Activated naive CD4-positive, alpha-beta T cell treated with anti-CD3 and anti-CD28 coated beads, Interleukin-2, amount 10 ng/mL, durations not matched to agents 7 days and 5 days (primary cell): ENCODE measurements around the gene BCAR3.

Experiments
- CTCF ChIA-PET: fragments of 350-600 bp; sonication (Branson Sonifier 250); formaldehyde crosslinking; loops from one replicate; lab custom pipeline; 2021; ENCODE audit warnings: antibody characterized with exemption; lab: Charles Lee
- DNase-seq: peaks from one replicate; pipeline ENCODE4 v3.0.0-alpha.2; 2020
- H3K27ac Mint-ChIP-seq: one replicate; pipeline ENCODE4 v1.8.0; 2021; ENCODE audit warnings: mild to moderate bottlenecking, moderate library complexity, mixed read lengths
- H3K27me3 Mint-ChIP-seq: one replicate; pipeline ENCODE4 v1.8.0; 2021; ENCODE audit warnings: mild to moderate bottlenecking, mixed read lengths
- H3K36me3 Mint-ChIP-seq: one replicate; pipeline ENCODE4 v1.8.0; 2021; ENCODE audit warnings: mixed read lengths
- H3K4me1 Mint-ChIP-seq: one replicate; pipeline ENCODE4 v1.8.0; 2021; ENCODE audit warnings: mixed read lengths
- H3K4me3 Mint-ChIP-seq: one replicate; pipeline ENCODE4 v1.8.0; 2021; ENCODE audit warnings: mild to moderate bottlenecking, moderate library complexity, mixed read lengths
- H3K9me3 Mint-ChIP-seq: one replicate; pipeline ENCODE4 v1.8.0; 2021; ENCODE audit warnings: mixed read lengths

Gene BCAR3

DNA sequence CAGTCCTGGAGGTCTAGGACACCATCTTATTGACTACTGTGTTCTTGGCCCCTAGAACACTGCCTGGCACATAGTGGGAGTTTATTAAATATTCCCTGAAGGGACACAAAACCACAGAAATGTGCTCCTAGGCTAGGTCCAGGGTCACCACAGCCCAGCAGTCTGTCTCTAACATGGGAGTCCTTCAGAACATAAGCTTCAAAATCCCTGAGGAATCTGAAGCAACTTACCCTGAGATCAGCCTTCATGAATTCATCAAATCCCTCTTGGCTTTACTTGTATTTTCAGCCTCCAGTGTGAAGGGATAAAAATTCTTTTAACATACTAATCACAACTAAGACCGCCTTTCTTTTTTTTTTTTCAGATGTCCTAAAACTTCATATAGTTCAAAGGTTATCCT is 32.7 kb upstream of the BCAR3 start:
- Mint-ChIP-seq H3K27ac (no peak overlapping the region), H3K4me1 (peaks cover 51% of the 10 kb centered on the region), H3K27me3 (peaks cover 11% of the 10 kb centered on the region), H3K4me3 (no peak overlapping the region), H3K36me3 (peaks cover 1% of the 10 kb centered on the region), H3K9me3 (peaks cover 9% of the 10 kb centered on the region)
- no peak for DNase-seq
- CTCF ChIA-PET, result interaction anchor here (1.0 kb wide), 1 partner anchor 8 kb away, joined by 3 read pairs; no protein-coding TSS in a partner anchor

DNA sequence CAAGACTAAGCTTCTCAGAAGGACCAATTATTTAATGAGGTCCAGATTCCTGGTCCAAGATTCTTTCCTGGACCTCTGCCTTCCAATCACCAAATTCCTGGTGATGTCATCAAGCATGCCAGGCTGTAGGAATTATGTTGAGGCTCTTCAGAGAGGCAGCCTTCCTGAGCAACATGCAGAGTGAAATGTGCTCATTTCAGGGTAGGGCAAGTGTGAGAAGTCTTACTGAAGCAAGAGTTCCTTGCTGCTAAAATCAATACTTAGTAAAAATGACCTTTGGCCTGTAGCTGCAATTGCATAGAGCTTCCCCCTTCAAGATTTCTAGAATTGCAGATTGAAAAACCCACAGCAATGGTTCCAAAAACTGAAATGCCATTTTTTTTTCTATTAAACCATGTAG is 31.7 kb upstream of the BCAR3 start:
- CTCF ChIA-PET, result no interaction called here
- Mint-ChIP-seq H3K36me3 (peaks cover 1% of the 10 kb centered on the region), H3K9me3 (peaks cover 9% of the 10 kb centered on the region), H3K27me3 (peaks cover 14% of the 10 kb centered on the region), H3K4me1 (peaks cover 61% of the 10 kb centered on the region), H3K4me3 (no peak overlapping the region), H3K27ac (no peak overlapping the region)
- no peak for DNase-seq

DNA sequence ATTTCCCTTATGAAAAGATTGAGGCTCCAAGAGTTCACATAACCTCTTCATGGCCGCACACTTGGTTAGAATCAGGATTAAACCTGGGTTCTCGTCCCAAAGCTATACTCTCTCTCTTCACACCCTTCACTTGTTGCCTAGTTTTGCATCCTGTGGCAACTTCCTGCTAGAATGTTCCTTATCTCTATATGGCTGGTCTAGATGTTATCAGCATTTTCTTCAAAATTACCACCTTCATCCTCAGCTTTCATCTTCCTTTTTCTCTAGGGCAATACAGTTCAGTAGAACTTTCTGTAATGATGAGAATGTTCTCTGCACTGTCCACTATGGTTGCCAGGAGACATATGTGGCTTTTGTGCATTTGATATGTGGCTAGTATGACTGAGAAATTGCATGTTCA is 31.1 kb upstream of the BCAR3 start:
- DNase-seq, result no peak
- peak overlapping the region; percentile 22 for H3K27ac Mint-ChIP-seq
- peaks cover 67% of the 10 kb centered on the region for H3K4me1 Mint-ChIP-seq
- H3K4me3 Mint-ChIP-seq, result no peak overlapping the region
- H3K27me3 Mint-ChIP-seq, result peaks cover 14% of the 10 kb centered on the region
- CTCF ChIA-PET, result interaction anchor here (0.7 to 1.1 kb wide), 3 partner anchors 24 to 131 kb away, joined by 3 read pairs; partner anchors contain the start of gene BCAR3
- peaks cover 8% of the 10 kb centered on the region for H3K9me3 Mint-ChIP-seq
- H3K36me3 Mint-ChIP-seq, result peaks cover 1% of the 10 kb centered on the region

DNA sequence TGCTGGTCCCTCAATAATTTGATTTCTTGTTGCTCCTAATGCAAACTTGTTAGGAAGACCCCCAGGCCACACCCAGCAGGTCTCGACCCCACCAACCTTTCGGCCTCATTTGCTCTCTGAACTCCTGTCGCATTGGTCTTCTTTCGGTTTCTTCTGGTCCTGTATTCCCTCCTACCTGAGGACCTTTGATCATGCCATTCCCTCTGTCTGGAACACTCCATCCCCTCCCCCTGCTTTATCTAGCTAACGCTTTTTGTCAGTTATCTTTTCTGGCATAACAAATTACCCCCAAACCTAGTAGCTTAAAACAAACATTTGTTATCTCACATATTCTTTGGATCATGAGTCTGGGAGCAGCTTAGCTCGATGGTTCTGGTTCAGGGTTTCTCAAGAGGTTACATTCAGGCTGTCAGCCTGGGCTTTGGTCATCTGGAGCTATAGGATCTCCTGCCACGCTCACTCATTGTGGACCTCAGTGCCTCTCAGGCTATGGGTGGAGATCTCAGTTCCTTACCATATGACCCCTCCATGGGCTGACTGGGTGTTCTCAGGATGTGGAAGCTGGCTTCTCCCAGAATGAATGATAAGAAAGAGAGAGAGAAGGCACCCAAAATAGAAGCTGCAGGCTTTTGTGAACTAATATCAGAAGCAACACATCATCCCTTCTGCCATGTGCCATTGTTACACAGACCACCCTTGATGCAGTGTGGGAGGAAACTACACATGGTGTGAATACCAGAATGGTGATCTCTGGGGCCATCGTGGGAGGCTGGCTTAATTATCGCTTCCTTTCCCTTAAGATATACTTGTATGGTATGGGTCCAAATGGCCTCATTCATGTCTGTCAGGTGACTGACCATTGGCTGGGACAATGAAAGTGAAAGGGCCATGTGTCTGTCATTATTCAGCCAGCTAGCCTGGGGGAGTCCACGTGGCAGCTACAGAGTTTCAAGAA is 29.1 kb upstream of the BCAR3 start:
- Mint-ChIP-seq H3K27me3 (peaks cover 19% of the 10 kb centered on the region), H3K4me1 (peaks cover 58% of the 10 kb centered on the region), H3K9me3 (no peaks in the 10 kb centered on the region), H3K27ac (no peak overlapping the region), H3K36me3 (no peaks in the 10 kb centered on the region), H3K4me3 (no peak overlapping the region)
- CTCF ChIA-PET, result interaction anchor here (0.7 kb wide), 2 partner anchors 103 to 176 kb away, joined by 3 read pairs; no protein-coding TSS in a partner anchor
- DNase-seq, result no peak

DNA sequence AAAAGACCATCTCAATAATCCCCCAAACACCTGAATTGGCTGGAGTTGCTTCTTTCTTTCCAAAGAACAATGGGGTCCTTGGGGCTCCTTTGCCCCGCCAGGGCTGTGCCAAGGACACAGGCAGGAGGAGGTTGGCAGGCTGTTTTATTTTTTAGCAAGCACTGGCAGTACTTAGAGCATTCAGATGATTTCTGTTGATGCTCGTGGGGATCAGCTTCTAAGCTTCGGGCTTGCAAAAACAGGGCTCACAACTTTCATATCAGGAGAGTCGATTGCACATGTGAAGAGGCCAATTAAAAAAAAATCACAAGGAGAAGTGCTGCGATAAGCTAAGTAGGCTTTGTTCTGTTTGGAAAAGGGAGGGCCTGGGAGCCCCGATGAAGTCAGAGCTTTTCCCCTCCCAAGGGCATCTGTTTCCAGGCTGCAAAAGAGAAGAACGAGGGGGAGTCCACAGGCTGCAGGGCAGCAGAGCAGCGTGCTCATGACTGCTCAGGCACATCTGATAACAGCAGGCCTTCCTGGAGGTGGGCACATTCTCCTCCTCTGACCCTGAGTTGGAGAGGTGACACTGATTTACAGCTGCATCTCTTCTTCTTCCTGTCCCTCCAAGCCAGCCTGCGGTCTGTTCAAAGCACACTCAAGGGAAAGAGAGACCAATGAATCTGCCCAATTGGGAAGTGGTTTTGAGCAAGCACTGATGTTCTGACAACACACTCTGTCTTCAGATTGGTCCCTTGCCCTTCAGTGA is 27.3 kb upstream of the BCAR3 start:
- DNase-seq, result peak; percentile 50
- H3K36me3 Mint-ChIP-seq, result no peaks in the 10 kb centered on the region
- CTCF ChIA-PET, result interaction anchor here (0.8 to 1.9 kb wide), 2 partner anchors 16 to 21 kb away, joined by 4 to 5 read pairs; no protein-coding TSS in a partner anchor
- no peak overlapping the region for H3K4me3 Mint-ChIP-seq
- no peak overlapping the region for H3K27ac Mint-ChIP-seq
- peaks cover 20% of the 10 kb centered on the region for H3K27me3 Mint-ChIP-seq
- peaks cover 45% of the 10 kb centered on the region for H3K4me1 Mint-ChIP-seq
- H3K9me3 Mint-ChIP-seq, result no peaks in the 10 kb centered on the region

DNA sequence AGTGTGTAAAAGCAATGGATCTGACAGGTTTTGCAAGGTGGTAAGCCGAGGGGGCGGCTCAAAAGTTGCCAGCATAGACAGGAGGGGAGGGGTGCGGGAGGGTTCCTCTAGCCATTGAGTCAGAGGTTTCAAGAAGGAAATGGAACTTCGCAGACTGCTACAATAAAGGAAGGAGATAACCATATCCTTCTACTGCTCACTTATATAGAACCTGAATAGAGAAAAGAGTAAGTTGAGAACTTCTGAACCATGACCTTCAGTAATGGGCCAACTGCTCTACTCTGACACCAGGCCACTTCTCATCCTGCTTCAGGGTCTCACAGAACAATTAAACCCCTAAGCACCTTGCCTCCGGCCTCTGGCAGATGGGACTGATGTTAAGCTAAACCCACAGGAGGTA is 26.3 kb upstream of the BCAR3 start:
- DNase-seq, result peak; percentile 59
- Mint-ChIP-seq H3K27ac (no peak overlapping the region), H3K27me3 (peaks cover 20% of the 10 kb centered on the region), H3K9me3 (no peaks in the 10 kb centered on the region), H3K4me3 (no peak overlapping the region), H3K36me3 (no peaks in the 10 kb centered on the region), H3K4me1 (peaks cover 38% of the 10 kb centered on the region)
- CTCF ChIA-PET, result interaction anchor here (1.9 kb wide), 1 partner anchor 15 kb away, joined by 5 read pairs; no protein-coding TSS in a partner anchor

DNA sequence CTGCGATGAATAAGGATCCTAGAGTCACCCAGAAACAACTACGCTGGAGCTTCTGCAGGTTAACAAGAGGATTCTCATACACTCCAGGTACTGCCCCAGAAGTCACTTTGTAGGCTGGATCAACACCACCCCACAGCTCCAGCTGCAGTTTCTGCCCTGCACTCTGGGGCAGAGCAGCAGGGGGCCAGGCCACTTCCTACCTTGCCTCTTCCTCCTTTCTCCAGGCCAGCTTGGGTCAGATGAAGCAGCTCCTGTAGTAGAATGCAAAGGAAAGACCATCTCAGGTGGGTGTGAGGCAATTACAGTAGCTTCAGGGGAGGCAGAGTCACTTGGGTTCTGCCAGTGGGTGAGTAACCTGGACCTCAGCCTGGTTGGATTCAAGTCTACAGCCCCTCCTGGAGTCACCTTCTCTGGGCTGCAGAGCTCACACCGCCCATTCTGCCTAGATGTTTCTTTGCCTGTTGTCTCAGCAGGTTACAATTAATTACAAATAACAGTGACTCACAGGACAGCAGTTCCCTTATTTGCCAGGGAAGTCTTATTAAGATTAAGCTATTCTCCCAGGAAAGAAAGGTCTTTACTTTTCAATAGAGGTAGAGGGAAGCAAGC is 24.4 kb upstream of the BCAR3 start:
- no peak overlapping the region for H3K27ac Mint-ChIP-seq
- H3K9me3 Mint-ChIP-seq, result no peaks in the 10 kb centered on the region
- H3K27me3 Mint-ChIP-seq, result peaks cover 10% of the 10 kb centered on the region
- no peak overlapping the region for H3K4me3 Mint-ChIP-seq
- DNase-seq, result no peak
- no peaks in the 10 kb centered on the region for H3K36me3 Mint-ChIP-seq
- CTCF ChIA-PET, result interaction anchor here (0.6 to 0.9 kb wide), 3 partner anchors 9 to 693 kb away, joined by 3 read pairs; no protein-coding TSS in a partner anchor
- peaks cover 27% of the 10 kb centered on the region for H3K4me1 Mint-ChIP-seq

DNA sequence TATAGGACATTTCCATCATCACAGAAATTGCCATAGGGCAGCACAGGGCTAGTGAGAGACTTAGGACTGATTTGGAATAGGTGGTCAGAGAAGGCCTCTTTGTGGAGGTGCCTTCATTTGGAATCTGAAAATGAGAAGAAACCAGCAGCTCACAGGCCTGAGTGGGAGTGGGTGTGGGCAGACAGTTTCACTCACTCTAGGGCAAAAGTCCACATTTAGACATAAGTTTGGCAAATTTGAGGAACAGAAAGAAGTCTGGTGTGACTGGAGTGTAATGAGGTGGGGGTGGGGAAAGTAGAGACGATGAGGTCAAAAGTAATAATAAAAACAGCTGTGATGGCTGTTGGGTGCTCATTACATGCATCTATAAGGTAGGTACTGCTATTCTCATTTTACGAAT is 22.4 kb upstream of the BCAR3 start:
- Mint-ChIP-seq H3K36me3 (no peaks in the 10 kb centered on the region), H3K9me3 (no peaks in the 10 kb centered on the region), H3K27me3 (peaks cover 6% of the 10 kb centered on the region), H3K4me1 (peaks cover 20% of the 10 kb centered on the region), H3K4me3 (no peak overlapping the region), H3K27ac (no peak overlapping the region)
- CTCF ChIA-PET, result no interaction called here
- DNase-seq, result no peak

DNA sequence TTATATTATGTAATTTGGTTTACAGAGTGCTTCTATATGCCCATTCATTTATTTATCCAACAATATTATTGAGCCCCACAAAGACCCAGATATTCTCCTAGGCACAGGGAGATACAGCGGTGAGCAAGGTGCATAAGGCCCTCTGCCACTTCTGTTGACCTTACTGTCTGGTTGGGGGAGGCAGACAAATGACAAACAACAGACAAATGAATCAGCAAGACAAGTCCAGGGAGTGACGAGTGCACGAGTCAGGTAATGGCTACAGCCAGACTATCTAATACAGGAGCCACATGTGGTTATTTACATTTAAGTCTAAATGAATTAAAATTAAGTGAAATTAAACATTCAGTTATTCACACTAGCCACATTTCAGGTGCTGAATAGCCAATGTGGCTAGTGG is 22.0 kb upstream of the BCAR3 start:
- H3K27ac Mint-ChIP-seq, result no peak overlapping the region
- DNase-seq, result no peak
- CTCF ChIA-PET, result no interaction called here
- H3K9me3 Mint-ChIP-seq, result no peaks in the 10 kb centered on the region
- no peaks in the 10 kb centered on the region for H3K36me3 Mint-ChIP-seq
- no peak overlapping the region for H3K4me3 Mint-ChIP-seq
- H3K27me3 Mint-ChIP-seq, result peaks cover 6% of the 10 kb centered on the region
- peaks cover 16% of the 10 kb centered on the region for H3K4me1 Mint-ChIP-seq

DNA sequence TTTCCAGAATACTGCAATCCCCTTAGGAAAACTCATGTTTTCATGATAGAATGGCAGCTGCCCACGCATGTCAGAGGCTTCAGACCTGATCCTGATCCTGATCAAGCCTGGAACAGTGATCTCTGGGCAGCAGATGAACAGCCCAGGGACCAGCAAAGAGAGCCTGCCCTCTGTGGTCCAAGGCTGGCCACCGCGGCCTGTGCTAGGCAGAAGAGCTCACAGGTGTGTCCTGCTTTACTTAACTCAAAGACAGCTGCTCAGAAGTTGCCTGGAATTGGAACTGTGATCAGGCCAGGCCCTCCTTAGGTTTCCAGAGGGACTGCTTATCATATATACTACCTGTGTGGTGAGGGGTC is 21.2 kb upstream of the BCAR3 start:
- DNase-seq, result no peak
- Mint-ChIP-seq H3K4me3 (no peak overlapping the region), H3K9me3 (no peaks in the 10 kb centered on the region), H3K36me3 (no peaks in the 10 kb centered on the region), H3K27ac (no peak overlapping the region), H3K4me1 (peaks cover 8% of the 10 kb centered on the region), H3K27me3 (peaks cover 12% of the 10 kb centered on the region)
- CTCF ChIA-PET, result interaction anchor here (0.6 kb wide), 1 partner anchor 21 kb away, joined by 3 read pairs; the partner anchor contains the start of gene BCAR3

DNA sequence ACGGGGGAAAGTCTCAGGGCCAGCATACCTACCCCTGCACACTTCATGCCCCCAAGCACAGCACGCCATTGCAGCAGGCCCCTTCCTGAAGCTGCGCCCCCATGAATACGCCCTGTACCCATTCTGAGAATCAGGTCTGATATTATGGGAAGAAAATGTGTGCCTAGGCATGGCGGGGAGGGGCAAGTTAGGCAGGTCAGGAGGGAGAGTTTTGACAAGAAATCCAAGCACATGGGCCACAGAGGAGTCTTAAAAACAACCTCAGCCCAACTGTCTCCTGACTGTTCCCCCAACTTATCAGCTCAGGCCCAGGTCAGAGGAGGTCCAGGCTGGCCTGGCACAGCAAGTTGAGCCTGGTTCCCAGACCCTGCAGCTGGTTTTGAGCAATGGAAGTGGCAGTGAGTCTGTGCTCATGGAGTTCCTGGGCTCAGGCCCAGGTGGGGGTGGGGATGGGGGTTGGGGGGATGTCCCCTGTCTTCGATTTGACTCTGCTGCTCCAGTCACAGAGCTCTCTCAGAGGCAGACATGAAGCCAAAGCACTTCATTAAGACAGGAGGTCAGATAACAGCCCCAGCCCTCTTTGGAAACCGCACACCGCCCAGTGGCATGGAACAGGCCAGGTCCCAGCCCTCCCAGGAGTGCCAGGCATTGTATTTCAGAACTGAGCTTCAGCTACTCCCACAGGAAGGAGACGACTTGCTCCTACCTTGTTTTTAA is 20.6 kb upstream of the BCAR3 start:
- Mint-ChIP-seq H3K27me3 (peaks cover 12% of the 10 kb centered on the region), H3K4me3 (no peak overlapping the region), H3K36me3 (no peaks in the 10 kb centered on the region), H3K4me1 (peaks cover 5% of the 10 kb centered on the region), H3K9me3 (no peaks in the 10 kb centered on the region), H3K27ac (no peak overlapping the region)
- CTCF ChIA-PET, result no interaction called here
- no peak for DNase-seq

DNA sequence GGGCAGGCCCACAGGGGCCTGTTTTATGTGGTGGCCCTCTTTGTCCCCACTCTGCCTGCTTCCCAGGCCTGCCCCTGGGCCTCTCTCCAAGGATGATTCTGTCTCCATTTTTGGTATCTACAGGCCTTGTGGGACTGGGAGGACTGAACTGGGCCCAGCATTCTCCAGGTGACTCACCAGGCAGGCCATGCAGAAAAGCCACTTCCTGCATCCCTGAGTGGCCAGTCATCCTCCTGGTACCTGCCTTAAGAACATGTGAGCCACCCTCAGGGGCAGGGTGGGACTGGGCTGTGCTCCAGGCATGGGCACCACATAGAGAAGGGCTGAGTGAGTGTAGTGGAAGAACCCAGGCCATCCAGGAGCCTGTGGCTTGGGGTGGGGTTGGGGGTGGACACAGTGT is 20.0 kb upstream of the BCAR3 start:
- Mint-ChIP-seq H3K27ac (no peak overlapping the region), H3K36me3 (no peaks in the 10 kb centered on the region), H3K4me1 (peaks cover 5% of the 10 kb centered on the region), H3K9me3 (no peaks in the 10 kb centered on the region), H3K27me3 (peaks cover 12% of the 10 kb centered on the region), H3K4me3 (no peak overlapping the region)
- no peak for DNase-seq
- CTCF ChIA-PET, result no interaction called here

DNA sequence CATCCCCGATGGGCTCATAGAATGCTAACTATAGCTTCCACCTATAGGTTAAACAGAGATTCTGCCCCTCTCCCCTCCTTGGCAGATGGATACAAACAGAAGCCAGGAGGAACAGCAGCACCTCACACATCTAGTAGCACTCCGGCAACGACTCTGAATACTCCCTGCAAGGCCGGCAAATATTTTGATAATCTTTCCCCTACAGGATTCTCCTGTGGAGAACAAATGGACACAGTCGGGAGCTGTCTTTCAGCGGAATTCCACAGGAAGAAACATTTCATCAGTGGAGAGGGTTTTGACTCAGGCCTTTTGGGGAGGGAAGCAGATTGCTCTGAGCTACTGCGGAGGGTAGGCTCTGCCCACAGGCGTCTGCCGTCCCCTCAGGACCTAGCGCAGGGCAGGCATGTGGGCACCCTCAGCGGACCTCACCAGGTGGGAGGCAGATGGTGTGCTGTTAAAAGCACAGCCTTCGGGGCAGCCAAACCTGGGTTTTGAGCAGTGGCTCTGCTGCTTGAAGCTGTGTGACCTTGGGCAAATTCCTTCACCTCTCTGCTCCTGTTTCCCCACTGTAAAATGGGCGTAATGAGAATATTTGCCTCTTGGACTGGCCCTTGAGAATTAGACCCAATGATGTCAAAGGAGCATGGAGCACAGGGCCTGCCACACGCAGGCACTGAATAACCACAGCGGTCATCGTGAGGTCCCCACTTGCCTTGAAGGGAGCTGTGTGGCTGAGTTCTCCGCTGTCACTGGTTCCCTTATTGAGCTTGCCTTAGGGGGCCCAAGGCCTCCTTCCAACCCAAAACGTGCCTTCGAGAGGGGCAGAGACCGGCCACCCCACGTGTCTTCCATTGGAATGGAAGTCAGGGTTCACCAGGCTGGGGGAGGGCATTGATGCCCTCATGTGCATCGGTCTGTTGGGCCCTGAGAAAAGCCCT is 19.2 kb upstream of the BCAR3 start:
- CTCF ChIA-PET, result no interaction called here
- Mint-ChIP-seq H3K4me1 (peaks cover 4% of the 10 kb centered on the region), H3K36me3 (no peaks in the 10 kb centered on the region), H3K27me3 (peaks cover 8% of the 10 kb centered on the region), H3K4me3 (no peak overlapping the region), H3K9me3 (no peaks in the 10 kb centered on the region), H3K27ac (no peak overlapping the region)
- no peak for DNase-seq
